HG03039 (cell line): ENCODE data around the gene IL6.
"Not testable (repeated sequence)": the region's sequence is repeated elsewhere in the genome, so short reads cannot be mapped to it uniquely, and the experiment has no call there.

Experiments
- ATAC-seq: cut with Tn5 transposase; IDR thresholded peaks from one replicate; pipeline ENCODE4 v1.9.1; 2021; ENCODE audit warnings: mild to moderate bottlenecking, moderate library complexity; ENCODE audit not compliant: unreplicated experiment

IL6 gene

DNA sequence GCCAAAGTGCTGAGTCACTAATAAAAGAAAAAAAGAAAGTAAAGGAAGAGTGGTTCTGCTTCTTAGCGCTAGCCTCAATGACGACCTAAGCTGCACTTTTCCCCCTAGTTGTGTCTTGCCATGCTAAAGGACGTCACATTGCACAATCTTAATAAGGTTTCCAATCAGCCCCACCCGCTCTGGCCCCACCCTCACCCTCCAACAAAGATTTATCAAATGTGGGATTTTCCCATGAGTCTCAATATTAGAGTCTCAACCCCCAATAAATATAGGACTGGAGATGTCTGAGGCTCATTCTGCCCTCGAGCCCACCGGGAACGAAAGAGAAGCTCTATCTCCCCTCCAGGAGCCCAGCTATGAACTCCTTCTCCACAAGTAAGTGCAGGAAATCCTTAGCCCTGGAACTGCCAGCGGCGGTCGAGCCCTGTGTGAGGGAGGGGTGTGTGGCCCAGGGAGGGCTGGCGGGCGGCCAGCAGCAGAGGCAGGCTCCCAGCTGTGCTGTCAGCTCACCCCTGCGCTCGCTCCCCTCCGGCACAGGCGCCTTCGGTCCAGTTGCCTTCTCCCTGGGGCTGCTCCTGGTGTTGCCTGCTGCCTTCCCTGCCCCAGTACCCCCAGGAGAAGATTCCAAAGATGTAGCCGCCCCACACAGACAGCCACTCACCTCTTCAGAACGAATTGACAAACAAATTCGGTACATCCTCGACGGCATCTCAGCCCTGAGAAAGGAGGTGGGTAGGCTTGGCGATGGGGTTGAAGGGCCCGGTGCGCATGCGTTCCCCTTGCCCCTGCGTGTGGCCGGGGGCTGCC is at the start of gene IL6:
Gene IL6, plus strand, starts transcription at position 294 of the 807 bp plus-strand sequence. Its CDS starts 63 bp downstream, at position 357.
- ATAC-seq: no peak

DNA sequence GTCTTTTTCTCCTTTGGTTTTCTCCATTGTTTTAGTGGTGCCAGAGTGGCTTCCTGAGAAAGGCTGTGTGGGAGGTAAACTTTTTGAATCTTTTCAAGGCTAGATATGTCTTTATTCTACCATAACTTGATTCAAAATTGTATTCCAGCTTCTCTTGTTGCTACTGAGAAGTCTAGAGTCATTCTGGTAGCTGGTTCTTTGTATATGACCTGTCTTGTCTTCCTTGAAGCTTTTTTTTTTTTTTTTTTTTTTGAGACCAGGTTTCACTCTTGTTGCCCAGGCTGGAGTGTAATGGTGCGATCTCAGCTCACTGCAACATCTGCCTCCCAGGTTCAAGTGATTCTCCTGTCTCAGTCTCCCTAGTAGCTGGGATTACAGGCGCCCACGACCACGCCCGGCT is 49.7 kb upstream of the IL6 start:
- ATAC-seq: not testable (repeated sequence)

DNA sequence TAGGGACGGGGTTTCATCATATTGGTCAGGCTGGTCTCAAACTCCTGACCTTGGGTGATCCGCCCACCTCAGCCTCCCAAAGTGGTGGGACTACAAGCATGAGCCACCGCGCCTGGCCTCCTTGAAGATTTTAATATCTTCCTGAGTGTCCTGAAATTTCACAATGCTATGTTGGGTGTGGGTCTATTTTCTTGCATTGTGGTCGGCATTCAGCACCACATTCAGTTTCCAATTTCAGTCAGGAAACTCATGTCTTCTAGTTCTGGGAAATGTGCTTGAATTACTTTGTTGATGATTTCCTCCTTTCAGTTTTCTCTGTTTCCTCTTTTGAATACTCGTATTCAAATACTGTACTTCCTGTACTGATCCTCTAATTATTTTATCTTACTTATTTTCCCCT is 49.3 kb upstream of the IL6 start:
- no peak for ATAC-seq

DNA sequence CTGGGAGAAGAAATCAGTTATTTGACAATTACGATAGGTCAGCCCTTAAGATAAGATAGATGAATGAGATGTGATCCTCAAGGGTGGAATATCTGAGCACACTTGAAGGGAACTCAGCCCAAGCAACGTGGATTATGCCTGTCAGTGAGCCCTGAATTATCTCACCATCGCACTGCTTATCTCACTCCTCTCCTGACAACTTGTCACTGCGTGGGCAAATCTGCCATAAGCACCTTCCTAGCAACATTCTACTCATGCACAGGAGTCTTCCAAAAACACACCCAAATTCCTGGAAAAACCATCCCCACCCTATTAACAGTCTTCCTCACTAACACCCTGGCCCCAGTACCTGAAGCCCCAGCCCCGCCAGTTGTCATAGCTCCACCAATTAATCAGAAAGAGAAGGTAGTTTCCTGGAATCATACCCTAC is 46.5 kb upstream of the IL6 start:
- no peak for ATAC-seq

DNA sequence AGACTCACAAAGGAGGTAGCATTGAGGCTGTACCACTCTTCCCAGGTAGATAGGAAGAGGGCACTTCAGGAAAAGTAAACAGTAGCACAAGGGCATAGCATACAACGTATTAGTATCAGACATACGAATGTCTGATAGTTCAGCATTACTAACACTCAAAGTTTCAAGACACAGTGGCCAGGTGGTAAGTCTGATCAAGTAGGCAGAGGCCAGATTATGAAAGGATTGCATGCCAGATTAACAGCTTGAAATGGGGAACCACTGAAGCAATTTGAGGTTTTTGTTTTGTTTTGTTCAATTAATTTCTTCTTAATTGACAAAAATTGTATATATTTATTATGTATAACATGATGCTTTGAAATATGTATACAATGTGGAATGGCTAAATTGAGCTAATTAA is 45.7 kb upstream of the IL6 start:
- no peak for ATAC-seq

DNA sequence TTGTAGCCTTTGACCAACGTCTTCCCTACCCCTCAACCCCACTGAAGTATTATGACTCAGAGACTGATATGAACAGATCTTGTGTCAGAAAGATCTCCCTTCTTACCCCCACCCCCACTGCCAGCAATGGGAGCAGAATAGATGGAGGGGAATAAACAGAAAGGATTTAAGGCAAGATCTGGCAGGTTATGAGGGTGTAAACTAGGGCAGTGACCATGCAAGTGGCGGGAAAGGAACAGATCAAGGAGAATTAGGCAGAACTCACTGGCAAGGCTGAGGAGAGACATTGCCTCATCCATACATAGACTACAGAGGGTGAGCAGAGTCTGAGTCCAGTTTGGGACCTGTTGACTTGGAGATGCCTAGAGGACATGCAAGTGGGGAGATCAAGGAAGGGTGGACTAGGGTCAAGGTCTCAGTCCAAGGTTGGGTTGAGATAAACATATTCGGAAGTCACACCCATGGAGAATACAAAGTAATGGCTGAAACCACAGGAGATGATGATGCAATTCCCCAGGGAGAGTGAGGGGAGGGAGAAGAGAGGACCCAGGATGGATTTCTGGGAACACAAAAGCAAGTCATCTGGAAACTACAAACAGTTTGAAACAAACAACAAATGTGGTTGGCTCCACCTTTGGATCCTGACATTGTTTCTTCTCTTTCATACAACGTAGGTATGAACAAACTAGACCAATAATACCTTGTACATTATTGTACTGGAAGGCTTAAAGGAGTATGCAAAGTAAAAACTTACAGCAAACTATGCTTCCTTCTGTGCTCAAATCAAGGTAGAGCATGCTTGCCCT is 44.9 kb upstream of the IL6 start:
- ATAC-seq: no peak

DNA sequence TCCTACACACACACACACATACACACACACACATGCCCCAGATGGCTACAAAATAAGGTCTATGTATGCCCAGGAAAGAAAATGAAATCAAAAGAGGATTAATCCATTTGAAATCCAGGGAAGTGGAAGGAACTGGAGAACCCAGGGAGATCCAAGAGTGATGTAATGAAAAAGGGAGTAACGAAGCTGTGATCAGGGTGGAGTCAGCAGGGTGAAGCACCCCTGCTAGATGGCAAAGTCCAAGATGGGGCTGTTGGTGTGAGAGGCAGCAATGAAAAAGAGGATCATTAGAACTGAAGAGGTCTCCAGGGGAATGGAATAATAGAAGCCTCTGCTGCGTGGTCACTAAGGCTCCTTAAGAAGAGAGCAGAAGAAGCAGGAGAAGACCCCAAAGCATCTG is 43.6 kb upstream of the IL6 start:
- ATAC-seq: no peak

DNA sequence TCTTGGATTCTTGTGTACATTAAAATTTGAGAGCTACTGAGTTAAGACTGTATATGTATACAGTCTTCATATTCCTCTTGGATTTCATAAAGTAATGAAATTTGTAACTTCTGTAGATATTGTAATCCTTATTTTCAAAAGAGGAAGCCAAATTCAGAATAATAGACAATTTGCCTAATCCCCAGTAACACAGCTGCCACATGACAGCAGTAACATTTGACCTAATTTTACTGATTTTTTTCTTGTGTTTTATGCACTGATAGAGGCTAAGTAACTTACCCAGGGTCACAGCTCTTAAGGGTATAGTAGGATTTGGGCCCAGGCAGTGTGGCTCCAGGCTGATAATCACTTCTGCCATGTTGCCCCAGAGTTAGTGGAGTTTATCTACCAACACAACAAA is 40.4 kb upstream of the IL6 start:
- ATAC-seq: no peak

DNA sequence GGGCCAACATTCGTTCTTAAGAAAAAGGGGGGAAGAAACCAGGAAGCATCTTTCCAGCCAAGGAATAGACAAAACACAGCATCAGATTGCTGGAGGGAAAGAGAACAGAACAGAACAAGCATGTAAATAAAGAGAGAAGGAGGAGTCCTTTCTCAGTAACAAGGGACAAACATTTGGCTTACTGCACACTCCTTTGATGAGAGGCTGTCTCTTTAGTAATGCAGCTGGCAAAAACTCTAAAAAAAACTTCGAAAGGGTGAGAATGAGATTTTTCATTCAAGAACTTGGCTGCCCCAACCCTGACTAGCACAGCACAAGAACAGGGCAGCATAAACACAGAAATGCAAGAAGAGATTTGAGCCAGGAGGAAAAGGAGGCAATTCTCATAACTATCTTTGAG is 38.9 kb upstream of the IL6 start:
- ATAC-seq: no peak

DNA sequence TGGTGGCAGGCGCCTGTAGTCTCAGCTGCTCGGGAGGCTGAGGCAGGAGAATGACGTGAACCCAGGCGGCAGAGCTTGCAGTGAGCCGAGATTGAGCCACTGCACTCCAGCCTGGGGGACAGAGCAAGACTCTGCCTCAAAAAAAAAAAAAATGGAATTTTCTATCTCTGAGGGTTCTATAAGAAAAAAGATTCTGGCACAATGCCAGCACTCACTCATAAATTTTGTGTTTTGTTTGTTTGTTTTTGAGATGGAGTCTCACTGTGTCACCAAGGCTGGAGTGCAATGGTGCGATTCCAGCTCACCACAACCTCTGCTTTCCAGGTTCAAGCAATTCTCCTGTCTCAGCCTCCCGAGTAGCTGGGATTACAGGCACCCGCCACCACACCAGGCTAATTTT is 38.1 kb upstream of the IL6 start:
- not testable (repeated sequence) for ATAC-seq

DNA sequence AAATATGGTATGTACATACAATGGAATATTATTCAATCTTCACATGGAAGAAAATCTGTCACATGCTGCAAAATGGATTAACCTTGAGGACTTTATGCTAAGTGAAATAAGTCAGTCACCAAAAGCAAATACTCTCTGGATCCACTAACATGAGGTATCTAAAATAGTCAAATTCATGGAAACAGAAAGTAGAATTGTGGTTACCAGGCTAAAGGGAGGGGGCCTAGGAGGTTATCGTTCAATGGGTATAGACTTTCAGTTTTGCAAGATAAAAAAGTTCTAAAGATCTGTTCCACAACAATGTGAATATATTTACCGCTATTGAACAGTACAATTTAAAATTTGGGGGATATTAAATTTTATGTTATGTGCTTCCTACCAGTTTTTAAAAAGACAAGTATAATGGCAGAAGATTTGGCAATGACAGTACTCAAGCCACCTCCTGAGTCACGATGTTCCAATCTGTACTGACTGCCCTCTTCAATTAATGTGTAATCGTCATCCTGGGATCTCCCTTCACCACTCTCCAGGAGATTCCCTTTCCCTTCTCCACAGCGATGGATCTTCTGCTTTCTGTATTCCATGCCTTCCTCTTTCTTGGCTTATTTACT is 32.3 kb upstream of the IL6 start:
- no peak for ATAC-seq

DNA sequence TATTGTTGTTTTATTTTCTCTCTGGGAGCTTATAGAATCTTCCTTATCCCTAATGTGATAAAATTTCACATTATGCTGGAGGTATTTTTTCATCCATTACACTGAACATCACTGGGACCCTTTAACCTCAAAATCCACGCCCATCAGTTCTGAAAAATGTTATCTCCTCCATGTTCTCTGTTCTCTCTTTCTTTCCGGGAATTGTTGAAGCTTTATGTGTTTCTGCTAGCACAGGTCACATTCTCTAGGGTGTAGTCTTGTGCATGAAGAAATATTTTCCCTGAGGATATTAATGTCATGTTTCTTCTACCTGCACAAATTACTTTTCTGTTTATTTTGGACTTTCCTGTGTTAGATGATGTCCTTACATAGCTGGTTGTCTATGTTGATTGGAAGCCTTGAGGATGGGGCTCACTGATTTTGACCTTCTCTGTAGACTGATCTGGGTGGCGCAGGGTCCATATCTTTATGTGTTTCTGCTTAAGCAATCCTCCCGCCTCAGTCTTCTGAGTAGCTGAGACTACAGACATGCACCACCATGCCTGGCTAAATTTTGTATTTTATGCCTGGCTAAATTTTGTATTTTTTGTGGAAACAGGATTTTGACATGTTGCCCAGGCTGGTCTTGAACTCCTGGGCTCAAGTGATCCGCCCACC is 31.4 kb upstream of the IL6 start:
- no peak for ATAC-seq

DNA sequence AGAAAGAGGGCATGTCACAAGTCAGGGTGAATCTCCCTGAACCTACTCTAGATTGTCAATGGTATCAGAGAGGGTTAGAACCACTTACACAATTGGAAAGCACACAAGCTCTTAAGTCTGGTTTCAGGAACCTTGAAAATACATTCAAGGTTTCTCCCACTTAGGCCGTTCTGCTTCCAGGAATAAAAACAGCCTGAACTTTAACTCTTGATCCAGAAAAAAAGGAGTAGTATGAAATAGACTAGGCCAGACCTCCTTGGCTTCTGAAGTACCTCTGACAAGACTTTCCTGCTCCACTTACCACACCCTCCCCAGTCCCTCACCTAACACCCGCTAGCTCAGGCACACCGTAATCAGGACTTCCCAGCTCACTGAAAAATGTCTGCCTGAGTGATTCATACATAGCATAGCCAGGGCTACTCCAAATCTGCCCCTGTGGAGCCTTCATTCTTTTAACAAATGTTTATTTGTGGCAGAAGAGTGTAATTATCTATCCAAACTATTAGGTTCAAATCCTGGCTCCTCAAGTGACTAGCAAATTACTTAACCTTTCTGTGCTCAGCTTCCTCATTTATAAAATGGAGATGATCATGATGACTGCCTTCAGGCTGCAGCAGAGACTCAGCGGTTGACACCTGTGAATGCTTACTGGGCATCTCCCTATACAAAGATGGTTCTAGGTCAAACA is 30.3 kb upstream of the IL6 start:
- ATAC-seq: no peak

DNA sequence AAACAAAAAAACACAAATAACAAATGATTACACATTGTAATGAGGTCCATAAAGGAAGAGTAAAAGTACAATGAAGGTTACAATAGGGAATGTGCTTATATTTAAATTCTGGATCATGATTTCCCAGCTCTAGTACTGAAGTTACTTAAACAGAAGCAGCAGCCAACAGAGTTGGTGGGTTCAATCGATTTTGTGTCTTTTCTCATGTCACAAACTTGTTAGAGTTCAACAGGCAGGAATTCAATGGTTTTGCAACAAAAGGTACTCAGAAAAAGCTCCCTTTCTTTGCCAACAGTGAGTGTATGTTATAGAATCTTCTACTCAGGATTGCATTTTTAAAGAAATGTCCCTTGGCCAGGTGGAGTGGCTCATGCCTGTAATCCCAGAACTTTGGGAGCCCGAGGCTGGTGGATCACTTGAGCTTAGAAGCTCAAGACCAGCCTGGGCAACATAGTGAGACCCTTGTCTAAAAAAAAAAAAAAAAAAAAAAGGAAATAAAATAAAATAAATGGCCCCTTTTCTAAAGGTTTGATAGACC is 29.6 kb upstream of the IL6 start:
- no peak for ATAC-seq

DNA sequence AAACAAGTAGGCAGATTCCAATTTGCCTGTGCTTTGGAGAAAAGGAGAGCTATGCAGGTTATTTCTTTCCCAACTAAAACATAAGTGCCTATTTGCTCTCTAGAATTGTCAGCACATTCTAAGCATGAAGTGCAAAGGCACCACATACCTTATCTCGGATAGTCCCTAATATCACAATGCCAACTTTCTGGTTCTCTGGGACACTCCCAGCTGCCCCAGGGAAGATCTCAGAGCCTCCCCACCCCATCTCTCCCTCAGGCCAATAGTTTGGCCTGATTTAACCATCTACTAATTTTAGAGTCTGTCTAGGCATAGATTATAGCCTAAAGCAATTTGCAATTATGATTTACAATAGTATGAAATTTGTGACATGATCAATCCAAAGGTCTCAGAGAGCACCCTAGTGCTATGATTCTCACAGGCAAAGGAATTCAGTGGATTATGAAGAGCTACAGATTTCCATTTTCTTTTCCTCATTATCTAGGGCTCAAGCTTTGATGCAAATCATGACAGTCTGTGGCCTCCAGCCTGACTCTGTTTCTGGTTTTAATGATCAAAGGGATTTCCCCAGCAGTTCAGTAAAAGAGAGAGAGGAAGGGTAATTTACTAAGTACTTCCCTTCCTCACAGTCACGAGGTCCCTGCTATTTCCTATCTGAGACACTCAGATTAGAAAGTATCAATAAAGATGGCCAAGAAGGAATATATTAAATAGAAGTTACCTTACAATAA is 29.0 kb upstream of the IL6 start:
- ATAC-seq: peak; percentile 67

DNA sequence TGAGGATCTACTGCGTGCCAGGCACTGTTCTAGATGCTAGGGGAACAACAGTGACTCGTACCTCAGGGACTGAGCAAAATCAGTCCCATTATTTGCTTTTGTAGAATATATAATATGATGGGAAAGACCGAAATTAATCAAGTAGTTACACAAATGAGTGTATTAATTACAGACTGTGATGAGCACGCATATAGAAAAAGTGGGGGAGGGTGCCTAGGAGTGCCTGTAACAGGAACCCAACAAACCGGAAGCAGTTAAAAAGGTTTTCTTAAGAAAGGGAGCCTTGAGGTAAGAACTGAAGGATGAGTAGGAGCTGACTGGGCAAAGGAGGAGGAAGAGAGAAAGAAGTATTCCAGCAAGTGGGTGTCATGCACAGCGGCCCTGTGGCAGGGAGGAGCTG is 28.2 kb upstream of the IL6 start:
- ATAC-seq: no peak

DNA sequence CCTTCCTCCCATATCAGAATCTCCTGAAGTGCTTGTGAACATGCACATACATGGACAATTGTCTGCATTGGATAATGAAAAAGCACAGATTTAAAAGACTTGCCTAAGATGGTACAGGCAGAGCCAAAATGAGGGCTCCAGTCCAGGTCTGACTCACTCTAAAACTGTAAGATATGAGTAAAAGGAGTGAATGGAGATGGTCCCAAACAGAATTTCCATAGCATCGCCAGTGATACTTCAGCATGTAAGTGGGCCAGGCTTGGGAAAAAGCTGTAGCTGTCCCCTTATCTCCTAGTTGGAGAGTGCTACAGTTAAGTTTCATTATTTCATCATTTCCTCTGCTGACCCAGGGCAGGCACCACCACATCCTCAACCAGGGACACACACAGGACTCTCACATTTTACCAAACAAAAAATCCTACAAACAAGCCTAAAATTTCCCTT is 26.4 kb upstream of the IL6 start:
- ATAC-seq: no peak

DNA sequence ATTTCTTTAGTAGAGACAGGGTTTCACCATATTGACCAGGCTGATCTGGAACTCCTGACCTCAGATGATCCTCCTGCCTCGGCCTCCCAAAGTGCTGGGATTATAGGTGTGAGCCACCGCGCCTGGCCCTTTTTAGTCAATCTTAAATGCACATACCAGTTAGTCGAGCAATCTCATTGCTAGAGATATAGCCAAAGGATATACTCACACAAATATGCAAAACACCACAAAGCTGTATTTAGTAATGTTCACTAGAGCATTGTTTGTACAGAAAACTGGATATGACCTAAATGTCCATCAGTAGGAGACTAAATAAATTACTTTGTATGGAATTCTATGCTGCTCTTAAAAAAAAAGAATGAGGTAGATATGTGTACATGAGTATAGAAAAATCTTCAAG is 24.5 kb upstream of the IL6 start:
- no peak for ATAC-seq

DNA sequence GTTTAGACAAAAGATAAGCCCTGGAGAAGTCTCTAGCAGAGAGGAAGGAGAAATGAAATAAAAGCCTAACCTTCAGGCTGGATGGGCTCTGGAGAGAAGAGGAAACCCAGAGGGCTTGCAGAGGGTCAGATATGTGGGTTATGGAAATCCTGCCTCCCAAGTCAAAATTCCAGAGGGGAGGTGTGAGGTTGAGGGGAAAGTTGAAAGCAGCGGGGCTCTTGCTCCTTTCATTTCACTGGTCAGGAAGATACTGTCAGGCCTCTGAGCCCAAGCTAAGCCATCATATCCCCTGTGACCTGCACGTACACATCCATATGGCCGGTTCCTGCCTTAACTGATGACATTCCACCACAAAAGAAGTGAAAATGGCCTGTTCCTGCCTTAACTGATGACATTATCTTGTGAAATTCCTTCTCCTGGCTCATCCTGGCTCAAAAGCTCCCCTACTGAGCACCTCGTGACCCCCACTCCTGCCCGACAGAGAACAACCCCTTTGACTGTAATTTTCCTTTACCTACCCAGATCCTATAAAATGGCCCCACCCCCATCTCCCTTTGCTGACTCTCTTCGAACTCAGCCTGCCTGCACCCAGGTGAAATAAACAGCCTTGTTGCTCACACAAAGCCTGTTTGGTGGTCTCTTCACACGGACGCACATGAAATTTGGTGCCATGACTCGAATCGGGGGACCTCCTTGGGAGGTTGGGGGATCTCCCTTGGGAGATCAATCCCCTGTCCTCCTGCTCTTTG is 23.7 kb upstream of the IL6 start:
- not testable (repeated sequence) for ATAC-seq
